PFSK-1 (cell line): Measurements from ENCODE around the gene DOCK10.

Experiments
- FOXP2 ChIP-seq: optimal IDR thresholded peaks from 2 replicates; pipeline ENCODE3; 2011; ENCODE audit warnings: borderline replicate concordance, control low read depth, inconsistent platforms; ENCODE audit not compliant: insufficient read depth; ENCODE audit errors: extremely low read length, extremely low read depth
- POLR2AphosphoS5 ChIP-seq: IDR thresholded peaks from 2 replicates; pipeline ENCODE4 v1.6.1; 2012; ENCODE audit warnings: low read depth, mild to moderate bottlenecking, control low read depth, low read length, moderate library complexity
- REST ChIP-seq, 2 experiments: IDR thresholded peaks; 2 replicates each; pipeline versions ENCODE4 v1.6.1 to v1.8.0; 2011 to 2012; ENCODE audit warnings: low read depth in 2 of 2, low read length in 2 of 2, control low read depth in 1 of 2, inconsistent platforms in 1 of 2, mild to moderate bottlenecking in 1 of 2, moderate library complexity in 1 of 2; ENCODE audit not compliant: insufficient read depth in 1 of 2
- SIN3A ChIP-seq: IDR thresholded peaks from 2 replicates; pipeline ENCODE4 v1.6.1; 2012; ENCODE audit warnings: mild to moderate bottlenecking, low read length, moderate library complexity, borderline replicate concordance; ENCODE audit not compliant: insufficient read depth
- TAF1 ChIP-seq: IDR thresholded peaks from 2 replicates; pipeline ENCODE4 v1.6.1; 2012; ENCODE audit warnings: low read length, control low read depth, borderline replicate concordance; ENCODE audit not compliant: insufficient read depth

DOCK10 gene

GRCh38 chr2:224747765-224748164 is 294.5 kb downstream of the DOCK10 start:
- TF ChIP-seq REST (IDR thresholded peaks at IDR 0.05; ENCODE audit: insufficient read depth in 1 of 2, low read depth in 2 of 2, low read length in 2 of 2) (no peak), SIN3A (no peak)

- TF ChIP-seq POLR2AphosphoS5 (no peak), REST (IDR thresholded peaks at IDR 0.05; ENCODE audit: insufficient read depth in 1 of 2, low read depth in 2 of 2, low read length in 2 of 2) (no peak), FOXP2 (no peak), TAF1 (no peak), SIN3A (no peak)
Observed at GRCh38 chr2:224736227-224736626, 306.0 kb downstream of the DOCK10 start.

GRCh38 chr2:224734949-224735348 is 307.3 kb downstream of the DOCK10 start:
- TF ChIP-seq FOXP2 (no peak), SIN3A (no peak), TAF1 (no peak), REST (IDR thresholded peaks at IDR 0.05; ENCODE audit: insufficient read depth in 1 of 2, low read depth in 2 of 2, low read length in 2 of 2) (no peak), POLR2AphosphoS5 (no peak)

- TF ChIP-seq REST (IDR thresholded peaks at IDR 0.05; ENCODE audit: insufficient read depth in 1 of 2, low read depth in 2 of 2, low read length in 2 of 2) (no peak), SIN3A (no peak), POLR2AphosphoS5 (no peak), FOXP2 (no peak), TAF1 (no peak)
Observed at GRCh38 chr2:224731665-224732064, 310.6 kb downstream of the DOCK10 start.

GRCh38 chr2:224729435-224729834 is 312.8 kb downstream of the DOCK10 start:
- TF ChIP-seq SIN3A = no peak
- TF ChIP-seq POLR2AphosphoS5 = no peak
- no peak for TF ChIP-seq FOXP2
- no peak for TF ChIP-seq TAF1
- no peak for TF ChIP-seq REST (IDR thresholded peaks at IDR 0.05; ENCODE audit: insufficient read depth in 1 of 2, low read depth in 2 of 2, low read length in 2 of 2)
